A549 treated with DMSO at 1 μM for 4 hours (cell line): ENCODE measurements around the gene ADAMTS17. TPM values are rescaled to one million over a fixed set of nuclear protein-coding genes. Genes with fewer than 3 reads are reported as not detected.

Experiments used
- total RNA-seq: library from RNA; stranded (reverse); fragments of 200-300 nt; extraction: Qiagen RNA extraction; gene quantifications from 5 replicates; pipeline ENCODE4 v1.2.3, GENCODE V29; 2022; ENCODE audit warnings: low read depth

Gene ADAMTS17, protein sequence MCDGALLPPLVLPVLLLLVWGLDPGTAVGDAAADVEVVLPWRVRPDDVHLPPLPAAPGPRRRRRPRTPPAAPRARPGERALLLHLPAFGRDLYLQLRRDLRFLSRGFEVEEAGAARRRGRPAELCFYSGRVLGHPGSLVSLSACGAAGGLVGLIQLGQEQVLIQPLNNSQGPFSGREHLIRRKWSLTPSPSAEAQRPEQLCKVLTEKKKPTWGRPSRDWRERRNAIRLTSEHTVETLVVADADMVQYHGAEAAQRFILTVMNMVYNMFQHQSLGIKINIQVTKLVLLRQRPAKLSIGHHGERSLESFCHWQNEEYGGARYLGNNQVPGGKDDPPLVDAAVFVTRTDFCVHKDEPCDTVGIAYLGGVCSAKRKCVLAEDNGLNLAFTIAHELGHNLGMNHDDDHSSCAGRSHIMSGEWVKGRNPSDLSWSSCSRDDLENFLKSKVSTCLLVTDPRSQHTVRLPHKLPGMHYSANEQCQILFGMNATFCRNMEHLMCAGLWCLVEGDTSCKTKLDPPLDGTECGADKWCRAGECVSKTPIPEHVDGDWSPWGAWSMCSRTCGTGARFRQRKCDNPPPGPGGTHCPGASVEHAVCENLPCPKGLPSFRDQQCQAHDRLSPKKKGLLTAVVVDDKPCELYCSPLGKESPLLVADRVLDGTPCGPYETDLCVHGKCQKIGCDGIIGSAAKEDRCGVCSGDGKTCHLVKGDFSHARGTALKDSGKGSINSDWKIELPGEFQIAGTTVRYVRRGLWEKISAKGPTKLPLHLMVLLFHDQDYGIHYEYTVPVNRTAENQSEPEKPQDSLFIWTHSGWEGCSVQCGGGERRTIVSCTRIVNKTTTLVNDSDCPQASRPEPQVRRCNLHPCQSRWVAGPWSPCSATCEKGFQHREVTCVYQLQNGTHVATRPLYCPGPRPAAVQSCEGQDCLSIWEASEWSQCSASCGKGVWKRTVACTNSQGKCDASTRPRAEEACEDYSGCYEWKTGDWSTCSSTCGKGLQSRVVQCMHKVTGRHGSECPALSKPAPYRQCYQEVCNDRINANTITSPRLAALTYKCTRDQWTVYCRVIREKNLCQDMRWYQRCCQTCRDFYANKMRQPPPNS
- 0.03 to 0.41 TPM (median 0.17 TPM) in 5 replicates for total RNA-seq

DNA sequence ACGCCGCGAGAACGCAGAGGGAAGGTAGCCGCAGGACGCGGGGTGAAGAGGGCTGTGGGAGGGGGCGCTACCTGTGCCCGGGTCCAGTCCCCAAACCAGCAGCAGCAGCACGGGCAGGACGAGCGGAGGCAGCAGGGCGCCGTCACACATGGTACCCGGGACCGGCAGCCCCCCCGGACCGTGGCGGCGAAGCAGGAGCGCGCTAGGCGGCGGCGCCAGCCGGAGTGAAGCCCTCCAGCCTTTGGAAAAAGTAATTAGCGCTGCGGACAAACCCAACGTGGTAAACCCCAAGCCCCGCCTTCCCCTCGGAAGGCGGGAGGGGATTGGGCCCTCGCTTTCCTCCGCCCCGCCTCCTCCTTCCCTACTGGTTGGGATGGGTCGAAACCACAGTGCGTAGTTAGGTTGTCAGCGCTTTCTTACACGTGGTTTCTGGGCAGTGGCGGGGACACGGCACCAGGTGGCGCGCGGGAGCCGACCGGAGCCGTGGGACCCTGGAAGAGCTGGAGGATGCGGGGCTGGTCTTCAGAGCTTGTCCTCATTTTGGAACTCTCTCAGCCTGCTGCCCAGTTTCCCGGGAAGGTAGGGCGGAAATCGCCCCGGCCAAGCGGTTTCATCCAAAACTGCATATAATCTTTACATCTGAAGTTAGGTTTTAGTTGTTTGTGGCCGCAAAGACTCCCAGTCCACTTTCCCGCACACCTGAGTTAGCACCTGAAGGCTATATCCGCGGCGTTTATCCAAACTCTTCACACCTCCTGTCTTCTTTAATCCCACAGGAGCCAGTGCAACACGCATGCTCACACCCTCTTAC lies at the start of gene ADAMTS17:
TSS of gene ADAMTS17 (minus strand) at position 226 of the 811 bp plus-strand sequence. CDS start at position 150, 76 bp downstream.

Other genes starting within 250 kb of the ADAMTS17 start
- not detected in 5 replicates for gene CERS3, start 187.0 kb upstream of the ADAMTS17 start, total RNA-seq